SK-N-MC (cell line): ENCODE results near the gene RNF14.

Experiments used
- EZH2 ChIP-seq: fragments of 200-600 bp; sonication (generic); IDR thresholded peaks from one replicate; pipeline ENCODE4 v1.6.1; 2017; ENCODE audit warnings: antibody characterized with exemption
- POLR2AphosphoS5 ChIP-seq: IDR thresholded peaks from 2 replicates; pipeline ENCODE4 v1.6.1; 2012; ENCODE audit warnings: mild to moderate bottlenecking, low read depth, low read length, borderline replicate concordance

GRCh38 chr5:141994511-141995136 lies 25.7 kb downstream of the RNF14 start:
- TF ChIP-seq POLR2AphosphoS5 (no peak), EZH2 (no peak)
